Neural progenitor cell (in vitro differentiated cells): ENCODE measurements around the gene SLC7A1.

Experiments
- CTCF ChIP-seq: fragments of 200-600 bp; sonication (generic); IDR thresholded peaks from 2 replicates; pipeline ENCODE4 v1.5.1; 2017; ENCODE audit warnings: antibody characterized with exemption, mild to moderate bottlenecking
- EZH2 ChIP-seq: fragments of 200-600 bp; sonication (generic); IDR thresholded peaks from 2 replicates; pipeline ENCODE4 v1.6.1; 2017; ENCODE audit warnings: antibody characterized with exemption, mild to moderate bottlenecking, moderate library complexity
- EZH2phosphoT487 ChIP-seq: fragments of 200-600 bp; sonication (generic); IDR thresholded peaks from 2 replicates; pipeline ENCODE4 v1.6.1; 2017; ENCODE audit warnings: antibody characterized with exemption

- TF ChIP-seq CTCF (no peak), EZH2 (no peak), EZH2phosphoT487 (no peak)
Measured at GRCh38 chr13:29522044-29522685, 73.3 kb downstream of the SLC7A1 start.
